ENCODE data around the gene ECPAS.

ECPAS gene

GRCh38 chr9:111316796-111317195, 167.4 kb downstream of the ECPAS start:
- H3K4me1 ChIP-seq (ENCODE audit: control insufficient read depth in 1 of 2, insufficient read depth in 2 of 2, low read length in 2 of 2), result no peaks in the 10 kb centered on the region
- no peak overlapping the region for H3K27ac ChIP-seq (ENCODE audit: low read depth, low read length)
- H3K9ac ChIP-seq (ENCODE audit: low read depth in 1 of 2, low read length in 2 of 2), result no peak overlapping the region
- no peaks in the 10 kb centered on the region for H3K9me3 ChIP-seq (ENCODE audit: control insufficient read depth in 1 of 2, low read length in 2 of 2)
- H3K4me3 ChIP-seq (ENCODE audit: low read depth in 1 of 2, low read length in 2 of 2), result no peak overlapping the region
- no peaks in the 10 kb centered on the region for H3K27me3 ChIP-seq (ENCODE audit: control insufficient read depth in 1 of 2, insufficient read depth in 2 of 2, low read length in 2 of 2)
- H3K36me3 ChIP-seq (ENCODE audit: control insufficient read depth in 1 of 2, insufficient read depth in 2 of 2, low read length in 2 of 2), result no peaks in the 10 kb centered on the region

All from duodenal mucosa (tissue), 2 donors.